Activated CD8-positive, alpha-beta T cell treated with anti-CD3 and anti-CD28 coated beads, Interleukin-2, amount 10 ng/mL, durations not matched to agents 7 days and 5 days (primary cell): Measurements from ENCODE around the gene SLC39A11. TPM values are rescaled to one million over a fixed set of nuclear protein-coding genes. Genes with fewer than 3 reads are reported as not detected.

Source experiments
- ATAC-seq: fragments of 150-1000 bp; cut with Tn5 transposase; one replicate; pipeline ENCODE4 v1.10.0; 2021; ENCODE audit warnings: moderate library complexity
- CTCF ChIA-PET: fragments of 350-600 bp; sonication (Branson Sonifier 250); formaldehyde crosslinking; loops from one replicate; lab custom pipeline; 2021; ENCODE audit warnings: antibody characterized with exemption; lab: Charles Lee
- POLR2A ChIA-PET: fragments of 350-600 bp; sonication (Branson Sonifier 250); formaldehyde crosslinking; loops from one replicate; lab custom pipeline; 2021; ENCODE audit warnings: antibody characterized with exemption; lab: Charles Lee
- DNase-seq: peaks from one replicate; pipeline ENCODE4 v3.0.0-alpha.2; 2020
- H3K27ac Mint-ChIP-seq: one replicate; pipeline ENCODE4 v1.8.0; 2021; ENCODE audit warnings: mild to moderate bottlenecking, mixed read lengths
- H3K27me3 Mint-ChIP-seq: one replicate; pipeline ENCODE4 v1.8.0; 2021; ENCODE audit warnings: low read depth, mixed read lengths
- H3K36me3 Mint-ChIP-seq: one replicate; pipeline ENCODE4 v1.8.0; 2021; ENCODE audit warnings: low read depth, mixed read lengths
- H3K4me1 Mint-ChIP-seq: one replicate; pipeline ENCODE4 v1.8.0; 2021; ENCODE audit warnings: low read depth, mixed read lengths
- H3K4me3 Mint-ChIP-seq: one replicate; pipeline ENCODE4 v1.8.0; 2021; ENCODE audit warnings: mild to moderate bottlenecking, mixed read lengths
- H3K9me3 Mint-ChIP-seq: one replicate; pipeline ENCODE4 v1.8.0; 2022; ENCODE audit warnings: mixed read lengths; ENCODE audit not compliant: insufficient read depth
- total RNA-seq, 2 experiments: library from RNA; stranded (reverse); gene quantifications; one replicate each; pipeline ENCODE4 v1.2.3, GENCODE V29; 2021

The SLC39A11 gene
- total RNA-seq, 2 experiments from 2014 or later, result 20.2 to 20.5 TPM

DNA sequence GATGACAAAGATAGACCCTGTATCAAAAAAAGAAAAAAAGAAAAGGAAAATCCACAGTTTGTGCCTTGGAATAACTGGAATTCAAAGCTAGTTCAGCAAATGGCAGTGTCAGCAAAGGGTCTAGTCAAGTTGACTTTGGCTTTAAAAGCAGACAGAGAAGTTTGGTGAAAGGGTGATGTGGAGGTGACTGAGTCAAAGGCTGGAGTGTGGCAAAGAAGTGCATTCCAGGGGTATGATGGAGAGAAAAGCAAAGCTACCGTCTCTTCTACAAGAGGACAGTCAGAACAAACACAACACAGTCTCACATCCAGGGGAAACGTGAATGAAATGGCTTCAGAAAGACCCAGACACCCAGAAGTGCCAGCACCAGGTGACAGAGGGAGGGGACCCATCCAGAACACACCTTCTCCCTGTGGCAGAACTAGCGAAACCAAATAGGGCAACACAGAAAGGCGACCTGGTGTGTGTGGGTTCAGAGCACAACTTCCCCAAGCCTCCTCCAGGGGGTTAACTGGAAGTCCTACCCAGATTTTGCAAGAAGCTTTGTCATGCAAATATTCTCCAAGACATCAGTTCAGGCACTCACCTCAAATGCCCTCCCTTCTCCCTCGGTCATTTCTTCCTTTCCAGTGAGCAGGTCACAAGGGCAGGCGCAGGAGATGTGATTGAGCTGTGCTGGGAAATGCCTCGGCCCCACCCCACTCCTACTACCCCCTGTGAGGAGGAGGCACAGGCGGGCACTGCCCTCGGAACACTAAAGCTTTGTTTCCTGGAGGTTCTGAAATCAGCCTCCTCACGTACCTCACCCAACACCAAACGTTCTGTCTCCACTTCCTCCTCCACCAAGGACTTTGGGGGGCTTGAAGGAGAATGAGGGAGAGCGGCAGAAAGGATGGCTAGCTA lies 489.7 kb downstream of the SLC39A11 start:
- ATAC-seq (no peak), DNase-seq (no peak)
- H3K27me3 Mint-ChIP-seq, result peaks cover 16% of the 10 kb centered on the region
- peaks cover 4% of the 10 kb centered on the region for H3K4me1 Mint-ChIP-seq
- POLR2A ChIA-PET, result no interaction called here
- no peaks in the 10 kb centered on the region for H3K36me3 Mint-ChIP-seq
- CTCF ChIA-PET, result interaction anchor here (0.7 to 0.8 kb wide), 2 partner anchors 43 to 125 kb away, joined by 3 to 4 read pairs; no protein-coding TSS in a partner anchor
- H3K9me3 Mint-ChIP-seq, result peaks cover 4% of the 10 kb centered on the region
- no peak overlapping the region for H3K27ac Mint-ChIP-seq
- no peak overlapping the region for H3K4me3 Mint-ChIP-seq

DNA sequence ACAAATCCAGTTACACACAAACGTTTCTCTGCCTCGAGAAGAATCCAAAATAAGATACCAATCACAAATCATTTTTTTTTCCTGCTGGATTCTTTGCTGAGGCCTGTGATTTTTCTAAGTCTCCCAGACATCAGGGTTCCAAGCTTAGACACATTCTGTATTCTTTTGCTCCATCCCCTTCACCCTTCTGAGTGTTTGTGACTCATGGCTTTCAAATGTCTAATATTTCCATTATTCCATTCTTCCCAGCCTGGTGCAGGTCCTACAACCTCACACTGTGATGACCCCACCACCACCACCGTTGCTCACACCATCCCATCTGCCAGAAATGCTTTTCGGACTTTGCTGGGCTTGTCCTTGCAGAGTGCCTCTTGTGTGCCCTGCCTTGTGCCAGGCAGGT lies 491.6 kb downstream of the SLC39A11 start:
- POLR2A ChIA-PET, result no interaction called here
- CTCF ChIA-PET, result interaction anchor here (1.0 kb wide), 1 partner anchor 44 kb away, joined by 3 read pairs; no protein-coding TSS in a partner anchor
- H3K4me3 Mint-ChIP-seq, result no peak overlapping the region
- H3K4me1 Mint-ChIP-seq, result peaks cover 4% of the 10 kb centered on the region
- DNase-seq (no peak), ATAC-seq (no peak)
- H3K27me3 Mint-ChIP-seq, result peaks cover 21% of the 10 kb centered on the region
- H3K36me3 Mint-ChIP-seq, result no peaks in the 10 kb centered on the region
- H3K9me3 Mint-ChIP-seq, result no peaks in the 10 kb centered on the region
- H3K27ac Mint-ChIP-seq, result no peak overlapping the region

DNA sequence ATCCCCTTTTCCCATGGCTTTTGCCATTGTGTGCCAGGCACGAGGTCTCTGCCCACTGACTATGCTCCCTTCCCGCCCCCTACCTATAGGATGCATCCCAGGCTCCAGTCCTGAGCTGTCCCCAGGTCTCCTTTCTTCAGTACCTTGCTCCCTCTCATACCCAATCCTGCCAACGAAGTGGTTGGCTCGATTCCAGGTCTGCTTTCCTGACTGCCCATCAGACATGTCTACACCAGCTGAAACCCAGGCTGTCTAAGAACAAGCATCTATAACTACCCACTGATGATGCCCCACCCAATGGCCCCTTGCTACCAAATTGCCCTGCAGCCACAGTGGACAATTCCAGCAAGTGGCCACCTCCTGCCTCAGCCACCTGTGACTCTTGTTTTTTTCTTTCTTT lies 492.6 kb downstream of the SLC39A11 start:
- Mint-ChIP-seq H3K4me3 (no peak overlapping the region), H3K27ac (no peak overlapping the region), H3K27me3 (peaks cover 28% of the 10 kb centered on the region), H3K4me1 (peaks cover 4% of the 10 kb centered on the region), H3K36me3 (no peaks in the 10 kb centered on the region), H3K9me3 (no peaks in the 10 kb centered on the region)
- ATAC-seq (no peak), DNase-seq (no peak)
- POLR2A ChIA-PET, result no interaction called here
- CTCF ChIA-PET, result interaction anchor here (1.0 kb wide), 1 partner anchor 43 kb away, joined by 3 read pairs; no protein-coding TSS in a partner anchor

DNA sequence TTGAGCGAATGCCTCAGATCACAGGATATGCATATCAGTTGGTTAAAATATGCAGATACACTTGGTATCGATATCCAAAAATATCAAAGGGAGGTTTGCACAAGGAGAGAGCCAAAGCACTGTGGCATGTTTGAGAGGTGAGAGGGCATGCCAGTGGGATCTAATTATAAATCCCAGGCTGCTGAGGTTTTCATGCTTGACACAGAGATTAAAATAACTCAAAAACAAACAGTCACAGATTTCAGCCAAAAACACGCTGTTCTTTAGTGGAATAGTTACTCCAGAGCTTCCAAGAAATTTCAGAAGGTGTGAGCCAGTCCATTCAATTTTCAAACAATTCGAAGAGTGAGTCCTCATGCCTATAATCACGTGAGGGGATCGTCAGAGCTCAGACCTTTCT lies 493.8 kb downstream of the SLC39A11 start:
- CTCF ChIA-PET, result no interaction called here
- no peaks in the 10 kb centered on the region for H3K9me3 Mint-ChIP-seq

DNA sequence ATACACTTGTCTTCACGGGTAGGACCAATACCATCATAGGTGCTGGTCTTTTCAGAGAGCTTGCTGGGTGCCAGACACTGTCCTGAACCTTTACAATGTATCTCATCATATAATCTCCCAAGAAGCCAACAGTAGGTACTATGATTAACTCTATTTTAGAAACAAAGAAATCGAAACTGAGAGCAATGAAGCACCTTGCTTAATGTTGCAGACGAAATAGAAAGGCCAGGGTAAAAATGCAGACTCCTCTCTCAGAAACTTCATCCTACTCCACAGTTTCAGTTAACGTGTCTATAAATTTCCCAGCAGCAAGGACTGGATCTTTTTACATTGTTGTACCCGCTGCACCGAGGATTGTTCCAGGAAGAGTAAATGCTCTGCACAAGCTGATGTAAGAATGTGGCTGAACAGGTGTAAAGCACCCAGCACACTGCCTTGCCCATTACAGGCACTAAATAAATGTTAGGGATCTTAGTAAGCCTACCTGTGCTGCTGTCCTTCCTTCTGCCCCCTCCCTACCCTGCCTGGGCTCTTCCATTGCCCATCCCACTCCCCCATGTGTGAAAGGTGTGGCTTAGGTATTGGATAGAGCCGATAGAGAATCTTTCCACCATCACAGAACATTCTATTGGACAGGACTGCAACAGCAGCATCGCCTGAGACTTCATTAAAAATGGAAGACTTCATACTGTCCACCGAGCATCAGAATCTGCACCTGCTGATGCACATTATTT lies 495.0 kb downstream of the SLC39A11 start:
- Mint-ChIP-seq H3K9me3 (no peaks in the 10 kb centered on the region), H3K4me3 (no peak overlapping the region), H3K4me1 (no peaks in the 10 kb centered on the region), H3K36me3 (no peaks in the 10 kb centered on the region), H3K27ac (no peak overlapping the region), H3K27me3 (peaks cover 45% of the 10 kb centered on the region)
- ChIA-PET POLR2A (no interaction called here), CTCF (no interaction called here)
- no peak for DNase-seq
- ATAC-seq, result no peak

More for the DNA sequence above, 493.8 kb downstream of the SLC39A11 start:
- H3K27me3 Mint-ChIP-seq, result peaks cover 37% of the 10 kb centered on the region
- H3K4me3 Mint-ChIP-seq, result no peak overlapping the region
- H3K27ac Mint-ChIP-seq, result no peak overlapping the region
- H3K36me3 Mint-ChIP-seq, result no peaks in the 10 kb centered on the region
- DNase-seq, result no peak
- POLR2A ChIA-PET, result interaction anchor here (0.6 kb wide), 1 partner anchor 351 kb away, joined by 4 read pairs; no protein-coding TSS in a partner anchor
- H3K4me1 Mint-ChIP-seq, result peaks cover 4% of the 10 kb centered on the region
- no peak for ATAC-seq

Other genes starting within 250 kb of the SLC39A11 start
- not detected for gene SSTR2, start 72.3 kb upstream of the SLC39A11 start, total RNA-seq
- 10 to 100 TPM; 25.2 to 30.5 TPM for gene COG1, start 100.4 kb upstream of the SLC39A11 start, total RNA-seq
- gene CPSF4L, start 169.2 kb upstream of the SLC39A11 start, total RNA-seq, result not detected
- gene CDC42EP4, start 219.3 kb upstream of the SLC39A11 start, total RNA-seq, result 1 to 10 TPM in 1 of 2 experiments, under 1 TPM in 1; 0.58 to 1.1 TPM